Endothelial cell of umbilical vein (primary cell): Measurements from ENCODE around the gene ADGRL3. TPM values are rescaled to one million over a fixed set of nuclear protein-coding genes. Genes with fewer than 3 reads are reported as not detected.

Experiments used
- BruUV-seq: library from RNA; stranded (reverse); fragments of 400-500 nt; replicated peaks from 2 replicates; lab custom pipeline; 2021; lab: Mats Ljungman, UMichigan
- CTCF ChIA-PET: fragments of 300-600, 350-600 bp; sonication (Branson Sonifier 250); formaldehyde crosslinking; loops from one replicate; lab custom pipeline; 2021; ENCODE audit warnings: antibody characterized with exemption, inconsistent platforms; lab: Charles Lee
- POLR2A ChIA-PET: fragments of 300-600, 350-600 bp; sonication (Branson Sonifier 250); formaldehyde crosslinking; loops from one replicate; lab custom pipeline; 2021; ENCODE audit warnings: antibody characterized with exemption, inconsistent platforms; lab: Charles Lee
- DNase-seq: peaks from one replicate; pipeline ENCODE4 v3.0.0-alpha.2; 2011; ENCODE audit warnings: low read depth, low spot score
- FAIRE-seq: peaks from 2 replicates; lab custom pipeline; 2011; peaks lifted over from hg19 to GRCh38; lab: Jason Lieb, UNC
- H2AFZ ChIP-seq: 2 replicates; pipeline ENCODE4 v1.6.0; 2012; ENCODE audit warnings: low read depth, low read length, control low read depth, inconsistent platforms
- H3K27ac ChIP-seq: 2 replicates; pipeline ENCODE4 v1.5.1; 2011; ENCODE audit warnings: low read depth, mild to moderate bottlenecking, control low read depth, low read length, moderate library complexity; ENCODE audit not compliant: insufficient read depth
- H3K27me3 ChIP-seq, 2 experiments: 2 replicates each; pipeline versions ENCODE4 v1.6.0 to v1.6.1; 2011; ENCODE audit warnings: low read length in 2 of 2, mixed read lengths in 1 of 2; ENCODE audit not compliant: control insufficient read depth in 2 of 2, insufficient read depth in 2 of 2
- H3K36me3 ChIP-seq, 2 experiments: 2 replicates in 1 of 2; 3 replicates in 1 of 2; pipeline ENCODE4 v1.5.1; 2011; ENCODE audit warnings: low read length in 2 of 2, mild to moderate bottlenecking in 1 of 2, moderate library complexity in 1 of 2; ENCODE audit not compliant: control insufficient read depth in 2 of 2, insufficient read depth in 2 of 2; ENCODE audit errors: extremely low read depth in 1 of 2
- H3K4me1 ChIP-seq: 3 replicates; pipeline ENCODE4 v1.5.1; 2011; ENCODE audit warnings: mild to moderate bottlenecking, low read length; ENCODE audit not compliant: control insufficient read depth, insufficient read depth; ENCODE audit errors: extremely low read depth
- H3K4me2 ChIP-seq: 2 replicates; pipeline ENCODE4 v1.6.1; 2011; ENCODE audit warnings: low read length, control low read depth, mixed read lengths; ENCODE audit not compliant: insufficient read depth
- H3K4me3 ChIP-seq, 3 experiments: fragments of 200-600 bp in 1 of 3; sonication (generic), shearing (Covaris generic) in 1 of 3; replicated peaks in 1 of 3; 2 replicates each; pipeline ENCODE4 v1.5.1; 2011 to 2016; ENCODE audit warnings: control low read depth in 3 of 3, low read length in 3 of 3, mild to moderate bottlenecking in 2 of 3, inconsistent platforms in 1 of 3, low read depth in 1 of 3, moderate library complexity in 1 of 3; ENCODE audit not compliant: insufficient read depth in 1 of 3
- H3K79me2 ChIP-seq: 2 replicates; pipeline ENCODE4 v1.6.0; 2012; ENCODE audit warnings: low read length, inconsistent platforms; ENCODE audit not compliant: control insufficient read depth, insufficient read depth
- H3K9ac ChIP-seq: replicated peaks from 2 replicates; pipeline ENCODE3; 2011; ENCODE audit warnings: low read length, control low read depth; ENCODE audit not compliant: insufficient read depth; ENCODE audit errors: extremely low read depth
- H3K9me1 ChIP-seq: replicated peaks from 3 replicates; pipeline ENCODE4 v1.6.0; 2011; ENCODE audit warnings: mild to moderate bottlenecking, low read length; ENCODE audit not compliant: control insufficient read depth, insufficient read depth; ENCODE audit errors: extremely low read depth
- H3K9me3 ChIP-seq: replicated peaks from 2 replicates; pipeline ENCODE4 v1.5.1; 2012; ENCODE audit warnings: low read length, inconsistent platforms; ENCODE audit not compliant: control insufficient read depth, insufficient read depth
- H4K20me1 ChIP-seq: replicated peaks from 2 replicates; pipeline ENCODE3; 2011; ENCODE audit warnings: mild to moderate bottlenecking, low read length; ENCODE audit not compliant: control insufficient read depth, insufficient read depth; ENCODE audit errors: extremely low read depth
- EZH2 ChIP-seq: IDR thresholded peaks from 2 replicates; pipeline ENCODE4 v1.6.1; 2012; ENCODE audit warnings: borderline replicate concordance, low read depth, mild to moderate bottlenecking, moderate library complexity, low read length, inconsistent platforms; ENCODE audit not compliant: severe bottlenecking
- FOS ChIP-seq: IDR thresholded peaks from 2 replicates; pipeline ENCODE4 v1.6.1; 2011; ENCODE audit warnings: mild to moderate bottlenecking, low read length, moderate library complexity, borderline replicate concordance; ENCODE audit not compliant: insufficient read depth
- GATA2 ChIP-seq: IDR thresholded peaks from 2 replicates; pipeline ENCODE4 v1.7.0; 2011; ENCODE audit warnings: low read depth, mild to moderate bottlenecking, moderate library complexity, mixed read lengths, low read length; ENCODE audit not compliant: insufficient read length, insufficient read depth
- JUN ChIP-seq: IDR thresholded peaks from 2 replicates; pipeline ENCODE4 v1.6.1; 2011; ENCODE audit warnings: borderline replicate concordance, low read depth; ENCODE audit not compliant: insufficient read length, insufficient read depth
- MYC ChIP-seq: IDR thresholded peaks from one replicate; pipeline ENCODE4 v1.6.1; 2011; ENCODE audit warnings: mild to moderate bottlenecking, low read depth, low read length
- POLR2A ChIP-seq: IDR thresholded peaks from 2 replicates; pipeline ENCODE4 v1.6.1; 2012; ENCODE audit warnings: low read depth, mild to moderate bottlenecking, control low read depth, low read length
- POLR2AphosphoS5 ChIP-seq: IDR thresholded peaks from 2 replicates; pipeline ENCODE4 v1.6.1; 2012; ENCODE audit warnings: low read depth, mild to moderate bottlenecking, control low read depth, low read length, moderate library complexity; ENCODE audit not compliant: insufficient read depth
- dilution Hi-C: fragments of 300-500 bp; cut with MboI; formaldehyde crosslinking; loops from one replicate; pipeline ENCODE4 v1.15.0; 2019; ENCODE audit warnings: low sequenced_read_pairs; ENCODE audit not compliant: extremely low pct_ligation_motif_present
- intact Hi-C: fragments of 100-400 bp; cut with micrococcal nuclease; formaldehyde crosslinking; loops from one replicate; pipeline ENCODE4 v1.10.0; 2022
- polyA plus RNA-seq, 4 experiments: library from polyadenylated mRNA; depleted of rRNA in 3 of 4; stranded (reverse) in 3 of 4; unstranded in 1 of 4; fragments of >200 nt; gene quantifications; 2 replicates each; pipeline versions ENCODE4 v1.2.1 to v1.2.3, GENCODE V29; 2011 to 2012; ENCODE audit warnings: missing spikeins in 1 of 4
- total RNA-seq: library from RNA; stranded (reverse); gene quantifications from 2 replicates; pipeline ENCODE4 v1.2.3, GENCODE V29; 2021
- TF ChIP-seq, protein P1 (sequence below): IDR thresholded peaks from 2 replicates; pipeline ENCODE4 v1.6.1; 2011; ENCODE audit not compliant: insufficient read depth, insufficient read length
- TF ChIP-seq, protein P2 (sequence below), 2 donors: IDR thresholded peaks; 1 replicate in 1 of 2; 2 replicates in 1 of 2; pipeline ENCODE4 v1.5.1; 2011; ENCODE audit warnings: low read length in 2 of 2, mild to moderate bottlenecking in 2 of 2, moderate library complexity in 2 of 2, control low read depth in 1 of 2, inconsistent platforms in 1 of 2, low read depth in 1 of 2; ENCODE audit not compliant: insufficient read depth in 1 of 2; ENCODE audit errors: extremely low read depth in 1 of 2

ADGRL3 gene
- total and polyA plus RNA-seq, 2 donors (not counting 3 experiments of a cell fraction or from before 2014, with no cell fraction given) = not detected

DNA sequence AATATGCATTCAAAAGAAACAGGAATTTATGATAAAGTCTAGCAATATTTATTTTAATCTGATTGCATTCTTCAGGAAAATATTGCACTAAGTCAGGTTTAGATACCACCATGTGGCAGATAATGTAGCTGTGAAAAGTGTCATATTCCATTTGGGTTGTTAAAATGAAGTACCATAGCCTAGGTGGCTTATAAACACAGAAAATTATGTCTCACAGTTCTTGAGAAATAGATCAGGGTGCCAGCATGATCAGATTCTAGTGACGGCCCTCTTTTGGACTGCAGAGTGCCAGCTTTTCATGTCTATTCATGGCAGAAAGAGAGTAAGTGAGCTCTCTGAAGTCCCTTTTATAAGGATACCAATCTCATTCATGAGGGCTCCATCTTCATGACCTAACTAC lies 5.6 kb upstream of the ADGRL3 start:
- Histone ChIP-seq H2AFZ (no peak overlapping the region), H3K9me1 (no peaks in the 10 kb centered on the region), H3K79me2 (no peaks in the 10 kb centered on the region), H3K9me3 (no peaks in the 10 kb centered on the region), H3K27ac (no peak overlapping the region), H3K4me1 (no peaks in the 10 kb centered on the region), H3K9ac (no peak overlapping the region), H3K4me2 (no peak overlapping the region), H3K4me3 (no peak overlapping the region), H3K27me3 (peaks cover 1 to 9% of the 10 kb centered on the region in 2 experiments), H4K20me1 (no peaks in the 10 kb centered on the region), H3K36me3 (no peaks in the 10 kb centered on the region)
- intact Hi-C loops (no loop called here), dilution Hi-C loops (no loop called here)
- ChIA-PET POLR2A (no interaction called here), CTCF (no interaction called here)
- no TSS peak for BruUV-seq
- DNase-seq (no peak), FAIRE-seq (no peak)
- TF ChIP-seq EZH2 (no peak), MYC (no peak), FOS (no peak), JUN (no peak), POLR2A (no peak), GATA2 (no peak)
- TF ChIP-seq, protein P1, sequence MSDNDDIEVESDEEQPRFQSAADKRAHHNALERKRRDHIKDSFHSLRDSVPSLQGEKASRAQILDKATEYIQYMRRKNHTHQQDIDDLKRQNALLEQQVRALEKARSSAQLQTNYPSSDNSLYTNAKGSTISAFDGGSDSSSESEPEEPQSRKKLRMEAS = no peak

DNA sequence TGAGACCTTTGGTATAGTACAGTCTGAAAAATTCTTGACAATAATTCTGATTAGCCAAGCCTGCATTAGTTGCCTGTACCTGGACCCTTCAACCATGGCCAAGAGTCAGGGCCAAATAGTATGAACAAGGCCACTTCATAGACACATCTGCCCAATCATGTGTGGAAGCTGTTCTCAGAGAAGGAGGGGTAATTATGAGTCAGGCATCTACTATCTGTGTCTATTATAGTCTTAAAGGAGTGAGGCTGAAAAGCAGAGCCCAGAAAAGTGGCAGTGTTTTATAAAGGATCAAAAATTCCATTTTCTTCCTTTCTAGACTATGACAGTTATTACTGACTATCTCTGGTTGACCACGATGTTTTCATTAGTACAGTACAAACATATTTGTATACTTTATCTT lies 5.0 kb upstream of the ADGRL3 start:
- no peaks in the 10 kb centered on the region for H3K4me1 ChIP-seq
- CTCF ChIA-PET = no interaction called here
- no peak overlapping the region for H2AFZ ChIP-seq
- H3K36me3 ChIP-seq = no peaks in the 10 kb centered on the region
- no peak overlapping the region for H3K9ac ChIP-seq
- dilution Hi-C loops = no loop called here
- POLR2A ChIA-PET = no interaction called here
- FAIRE-seq (no peak), DNase-seq (no peak)
- H3K79me2 ChIP-seq = no peaks in the 10 kb centered on the region
- H3K4me3 ChIP-seq = no peak overlapping the region
- intact Hi-C loops = no loop called here
- H3K9me1 ChIP-seq = no peaks in the 10 kb centered on the region
- no TSS peak for BruUV-seq
- TF ChIP-seq, protein P2, sequence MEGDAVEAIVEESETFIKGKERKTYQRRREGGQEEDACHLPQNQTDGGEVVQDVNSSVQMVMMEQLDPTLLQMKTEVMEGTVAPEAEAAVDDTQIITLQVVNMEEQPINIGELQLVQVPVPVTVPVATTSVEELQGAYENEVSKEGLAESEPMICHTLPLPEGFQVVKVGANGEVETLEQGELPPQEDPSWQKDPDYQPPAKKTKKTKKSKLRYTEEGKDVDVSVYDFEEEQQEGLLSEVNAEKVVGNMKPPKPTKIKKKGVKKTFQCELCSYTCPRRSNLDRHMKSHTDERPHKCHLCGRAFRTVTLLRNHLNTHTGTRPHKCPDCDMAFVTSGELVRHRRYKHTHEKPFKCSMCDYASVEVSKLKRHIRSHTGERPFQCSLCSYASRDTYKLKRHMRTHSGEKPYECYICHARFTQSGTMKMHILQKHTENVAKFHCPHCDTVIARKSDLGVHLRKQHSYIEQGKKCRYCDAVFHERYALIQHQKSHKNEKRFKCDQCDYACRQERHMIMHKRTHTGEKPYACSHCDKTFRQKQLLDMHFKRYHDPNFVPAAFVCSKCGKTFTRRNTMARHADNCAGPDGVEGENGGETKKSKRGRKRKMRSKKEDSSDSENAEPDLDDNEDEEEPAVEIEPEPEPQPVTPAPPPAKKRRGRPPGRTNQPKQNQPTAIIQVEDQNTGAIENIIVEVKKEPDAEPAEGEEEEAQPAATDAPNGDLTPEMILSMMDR (IDR thresholded peaks at IDR 0.05; ENCODE audit: extremely low read depth in 1 of 2, insufficient read depth in 1 of 2, low read depth in 1 of 2, low read length in 2 of 2) = no peak
- TF ChIP-seq GATA2 (no peak), FOS (no peak), POLR2A (no peak), MYC (no peak), JUN (no peak), POLR2AphosphoS5 (no peak)
- H3K27me3 ChIP-seq = peaks cover 5 to 15% of the 10 kb centered on the region in 2 experiments
- H3K27ac ChIP-seq = no peak overlapping the region
- no peaks in the 10 kb centered on the region for H3K9me3 ChIP-seq
- no peak overlapping the region for H3K4me2 ChIP-seq
- no peaks in the 10 kb centered on the region for H4K20me1 ChIP-seq
